Measurements from ENCODE around the gene CACNA1C.

DNA sequence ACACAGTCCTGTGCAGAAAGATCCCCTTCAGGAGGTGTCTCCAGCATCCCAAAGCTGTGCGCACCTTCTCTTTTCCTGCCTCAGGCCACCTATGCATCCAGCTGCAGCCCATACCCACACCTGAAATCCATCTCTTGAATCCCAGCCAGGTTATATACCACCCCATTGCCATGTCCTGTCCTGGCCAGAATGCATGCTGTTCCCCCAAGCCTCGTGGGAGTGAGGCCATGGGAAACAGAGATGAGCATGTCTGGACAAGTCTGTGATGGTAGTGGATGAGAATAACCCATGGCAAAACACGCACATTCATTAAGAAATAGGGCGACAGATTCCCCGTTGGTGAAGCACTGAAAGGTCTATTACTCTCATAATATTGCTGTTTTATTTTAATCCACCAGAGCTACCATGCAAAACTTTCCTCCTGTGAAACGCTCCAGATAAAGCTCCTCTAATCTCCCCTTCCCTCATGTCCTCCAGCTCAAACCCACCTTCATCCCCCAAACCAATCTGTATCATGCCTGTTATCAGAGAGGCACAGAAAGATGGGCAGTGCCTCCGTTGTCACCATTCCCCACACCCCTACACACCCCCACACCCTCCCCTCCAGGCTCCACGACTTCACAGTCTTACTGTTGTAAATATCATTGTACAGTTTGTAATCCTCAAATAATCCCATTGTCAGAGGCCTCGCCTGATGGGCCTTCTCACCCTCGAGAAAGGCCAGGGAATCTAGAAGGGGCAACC lies 644.4 kb downstream of the CACNA1C start:
- TF ChIP-seq, protein P1, sequence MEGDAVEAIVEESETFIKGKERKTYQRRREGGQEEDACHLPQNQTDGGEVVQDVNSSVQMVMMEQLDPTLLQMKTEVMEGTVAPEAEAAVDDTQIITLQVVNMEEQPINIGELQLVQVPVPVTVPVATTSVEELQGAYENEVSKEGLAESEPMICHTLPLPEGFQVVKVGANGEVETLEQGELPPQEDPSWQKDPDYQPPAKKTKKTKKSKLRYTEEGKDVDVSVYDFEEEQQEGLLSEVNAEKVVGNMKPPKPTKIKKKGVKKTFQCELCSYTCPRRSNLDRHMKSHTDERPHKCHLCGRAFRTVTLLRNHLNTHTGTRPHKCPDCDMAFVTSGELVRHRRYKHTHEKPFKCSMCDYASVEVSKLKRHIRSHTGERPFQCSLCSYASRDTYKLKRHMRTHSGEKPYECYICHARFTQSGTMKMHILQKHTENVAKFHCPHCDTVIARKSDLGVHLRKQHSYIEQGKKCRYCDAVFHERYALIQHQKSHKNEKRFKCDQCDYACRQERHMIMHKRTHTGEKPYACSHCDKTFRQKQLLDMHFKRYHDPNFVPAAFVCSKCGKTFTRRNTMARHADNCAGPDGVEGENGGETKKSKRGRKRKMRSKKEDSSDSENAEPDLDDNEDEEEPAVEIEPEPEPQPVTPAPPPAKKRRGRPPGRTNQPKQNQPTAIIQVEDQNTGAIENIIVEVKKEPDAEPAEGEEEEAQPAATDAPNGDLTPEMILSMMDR (IDR thresholded peaks at IDR 0.05; ENCODE audit: borderline replicate concordance, extremely low read depth, low read length, poor library complexity, severe bottlenecking): no peak
- no peak for TF ChIP-seq EZH2 (IDR thresholded peaks at IDR 0.05; ENCODE audit: borderline replicate concordance, low read depth, low read length, severe bottlenecking)

Data from DND-41 (cell line).